ENCODE results near the gene SFXN5.

SFXN5 gene

GRCh38 chr2:73043276-73043675 lies 28.2 kb downstream of the SFXN5 start:
- no peak for DNase-seq

GRCh38 chr2:73037947-73038585 lies 33.4 kb downstream of the SFXN5 start:
- DNase-seq: no peak

GRCh38 chr2:73036766-73037165 lies 34.7 kb downstream of the SFXN5 start:
- no peak for DNase-seq

DNA sequence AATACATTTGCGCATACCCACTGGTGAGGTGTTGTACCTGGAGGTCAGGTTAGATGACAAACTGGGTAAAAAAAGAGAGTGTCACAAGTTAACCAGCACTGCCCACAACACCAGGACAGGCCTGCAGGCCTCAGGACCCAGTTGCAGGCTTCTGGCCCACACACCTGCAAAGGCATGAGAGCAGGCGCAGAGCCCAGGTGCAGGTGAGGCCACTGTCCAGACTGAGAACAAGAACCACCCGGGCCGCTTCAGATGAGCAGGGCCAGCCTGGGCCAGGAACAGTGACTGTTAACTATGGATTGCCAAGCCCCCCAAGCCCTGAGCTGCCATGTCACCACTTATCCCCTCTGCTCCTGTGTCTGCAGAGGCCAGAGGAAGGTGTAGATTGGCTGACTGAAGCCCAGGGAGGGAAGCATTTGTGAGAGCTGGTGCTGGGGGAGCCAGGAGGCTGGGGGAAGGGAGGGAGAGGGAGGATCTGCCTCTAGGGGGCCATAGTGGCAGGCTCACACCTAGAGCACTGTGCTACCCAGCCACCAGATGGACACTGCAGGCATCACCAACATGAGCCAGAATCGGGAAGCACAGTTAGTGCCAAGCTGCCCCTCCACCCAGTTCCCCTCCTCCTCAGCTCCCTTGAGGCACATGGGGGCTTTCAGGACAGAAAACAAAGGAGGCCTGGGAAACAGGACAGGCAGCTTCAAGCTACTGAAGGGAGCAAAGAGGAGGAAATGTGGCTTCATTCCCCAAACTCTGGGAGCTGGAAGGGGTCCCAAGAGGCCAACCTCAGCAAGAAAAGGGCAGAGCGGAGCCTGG lies 35.4 kb downstream of the SFXN5 start:
- DNase-seq: no peak

GRCh38 chr2:73034661-73035375 lies 36.7 kb downstream of the SFXN5 start:
- no peak for DNase-seq

- no peak for DNase-seq
These were observed 37.6 kb downstream of the SFXN5 start for GRCh38 chr2:73033766-73034381.

GRCh38 chr2:73033142-73033765 lies 38.3 kb downstream of the SFXN5 start:
- DNase-seq: no peak

DNA sequence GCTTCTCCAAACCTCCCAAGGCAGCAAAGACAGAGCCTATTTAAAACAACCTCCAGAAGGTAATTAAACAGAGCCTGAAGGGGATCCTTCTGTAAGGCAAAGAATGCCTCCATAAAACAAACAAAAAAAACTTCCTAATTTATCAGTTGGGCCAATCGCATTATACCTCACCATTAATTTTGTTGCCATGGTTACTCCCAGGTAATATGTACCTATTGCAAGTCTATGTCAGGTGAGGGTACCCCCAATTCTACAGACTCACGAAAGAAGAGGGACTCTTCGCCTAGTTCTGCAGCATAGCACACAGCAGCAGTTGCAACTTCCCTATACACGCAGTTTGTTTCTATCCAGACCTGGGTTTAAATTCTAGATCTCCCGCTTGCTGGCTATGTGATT lies 38.8 kb downstream of the SFXN5 start:
- DNase-seq: no peak

- no peak for DNase-seq
These were observed 39.5 kb downstream of the SFXN5 start for GRCh38 chr2:73031725-73032701.

GRCh38 chr2:73031095-73031678 lies 40.3 kb downstream of the SFXN5 start:
- no peak for DNase-seq

- no peak for DNase-seq
These were observed 42.7 kb downstream of the SFXN5 start for GRCh38 chr2:73028841-73029240.

GRCh38 chr2:73027340-73027739 lies 44.2 kb downstream of the SFXN5 start:
- no peak for DNase-seq

DNA sequence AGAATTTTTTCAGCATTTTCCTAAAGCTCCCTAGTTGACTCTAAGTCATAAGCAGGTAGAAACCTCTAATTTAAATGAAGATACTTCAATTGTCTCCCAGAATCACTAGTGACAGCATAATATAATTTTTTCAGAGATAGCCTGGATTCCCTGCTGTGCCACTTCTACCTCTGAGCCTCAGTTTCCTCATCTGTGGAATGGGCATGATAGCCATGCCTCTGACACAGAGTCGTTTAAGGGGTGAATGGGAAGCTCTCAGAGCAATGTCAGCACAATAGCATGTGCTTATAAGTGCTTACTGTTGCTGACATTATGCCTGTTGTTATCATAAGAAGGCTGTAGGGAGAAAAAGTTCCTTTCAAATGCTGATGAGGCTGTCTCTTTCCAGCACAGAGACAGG lies 48.0 kb downstream of the SFXN5 start:
- no peak for DNase-seq

- no peak for DNase-seq
These were observed 49.4 kb downstream of the SFXN5 start for GRCh38 chr2:73022024-73022568.

- no peak for DNase-seq
These were observed 50.0 kb downstream of the SFXN5 start for GRCh38 chr2:73021371-73022010.

- no peak for DNase-seq
These were observed 50.7 kb downstream of the SFXN5 start for GRCh38 chr2:73020657-73021370.

- no peak for DNase-seq
These were observed 51.2 kb downstream of the SFXN5 start for GRCh38 chr2:73020306-73020656.

GRCh38 chr2:73018188-73018825 lies 53.2 kb downstream of the SFXN5 start:
- no peak for DNase-seq

DNA sequence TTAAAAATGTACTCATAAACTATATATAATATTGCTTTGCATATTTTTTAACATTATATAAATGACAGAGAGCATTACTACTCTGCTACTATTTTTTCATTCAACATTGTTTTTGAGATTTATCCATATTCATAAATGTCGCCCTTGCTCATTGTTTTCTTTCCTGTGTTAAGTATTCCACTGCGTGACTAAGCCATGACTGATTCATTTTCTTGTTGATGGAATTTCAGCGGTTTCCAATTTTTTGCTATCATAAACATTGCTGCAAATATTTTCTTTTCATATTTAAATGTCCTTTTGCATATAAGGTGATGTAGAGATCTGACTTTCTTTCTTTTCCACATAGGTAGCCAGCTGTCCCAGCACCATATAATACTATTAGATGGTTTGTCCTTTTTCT lies 57.6 kb downstream of the SFXN5 start:
- DNase-seq: no peak

Measured in stimulated activated CD4-positive, alpha-beta T cell treated with anti-CD3 and anti-CD28 coated beads, Interleukin-4, amount 100 ng/mL, for 1 hour (primary cell).